HTR-8/SVneo (cell line): ENCODE data around the gene ARRDC5.
"Not testable (repeated sequence)": the region's sequence is repeated elsewhere in the genome, so short reads cannot be mapped to it uniquely, and the experiment has no call there.

Experiments used
- DNase-seq: peaks from one replicate; pipeline ENCODE4 v3.0.0; 2011; ENCODE audit warnings: low spot score, mixed read lengths; ENCODE audit not compliant: insufficient read length
- FAIRE-seq: peaks from 2 replicates; lab custom pipeline; 2011; peaks lifted over from hg19 to GRCh38; lab: Jason Lieb, UNC

Gene ARRDC5

DNA sequence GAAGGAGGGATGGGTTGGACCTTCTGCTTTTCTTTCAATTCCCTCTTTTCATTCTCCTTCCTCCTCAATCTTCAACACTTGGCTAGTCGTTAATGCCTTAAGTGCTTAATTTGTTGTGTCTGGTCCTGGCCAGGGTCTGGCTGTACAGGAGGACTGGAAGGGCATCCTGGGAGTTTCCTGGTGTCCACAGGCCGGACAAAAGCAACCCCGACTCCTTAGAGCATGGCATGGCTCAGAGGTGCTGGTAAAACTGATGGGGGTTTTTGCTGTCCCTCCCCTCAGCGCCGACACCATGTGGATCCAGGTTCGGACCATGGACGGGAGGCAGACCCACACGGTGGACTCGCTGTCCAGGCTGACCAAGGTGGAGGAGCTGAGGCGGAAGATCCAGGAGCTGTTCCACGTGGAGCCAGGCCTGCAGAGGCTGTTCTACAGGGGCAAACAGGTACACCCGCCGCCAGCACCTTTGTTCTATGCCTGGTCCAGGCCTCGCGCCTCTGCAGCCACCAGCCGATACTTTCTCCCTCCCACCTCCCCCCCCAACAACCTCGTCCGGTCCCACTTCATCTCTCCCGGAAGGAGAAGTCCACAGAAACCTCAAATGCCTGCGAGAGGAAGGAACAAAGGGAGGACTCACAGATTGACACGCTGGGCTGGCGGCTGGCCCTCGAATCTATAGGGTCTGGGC is 8.0 kb upstream of the ARRDC5 start:
- FAIRE-seq (peak; percentile 48), DNase-seq (no peak)

- peak; percentile 72 for FAIRE-seq
- peak; percentile 88 for DNase-seq
Measured at GRCh38 chr19:4909897-4910593, 7.3 kb upstream of the ARRDC5 start.

- DNase-seq (peak; percentile 47), FAIRE-seq (no peak)
Measured at GRCh38 chr19:4909156-4909896, 6.6 kb upstream of the ARRDC5 start, which contains the start of gene UHRF1. Gene UHRF1 (plus strand): TSS chr19:4909501. CDS start chr19:4910886, 1,385 bp downstream.

DNA sequence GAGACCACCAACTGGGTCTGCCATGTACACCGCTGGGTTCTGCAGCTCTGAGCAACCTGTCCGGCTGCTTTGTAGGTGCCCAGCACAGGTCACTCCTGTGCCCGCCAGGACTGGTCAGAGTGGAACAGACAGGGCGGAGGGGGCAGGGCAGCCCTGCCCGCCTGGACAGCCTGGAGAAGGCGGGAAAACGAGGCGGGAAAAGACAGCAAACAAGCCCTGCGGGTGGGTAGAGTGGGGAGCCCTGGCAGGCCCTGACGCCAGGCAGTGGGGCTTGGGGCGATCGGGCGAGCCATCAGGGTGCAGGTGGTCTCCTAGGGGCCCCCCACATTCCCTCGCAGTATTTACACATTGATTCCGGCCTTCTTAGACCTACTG is 6.1 kb upstream of the ARRDC5 start:
- DNase-seq (no peak), FAIRE-seq (no peak)

DNA sequence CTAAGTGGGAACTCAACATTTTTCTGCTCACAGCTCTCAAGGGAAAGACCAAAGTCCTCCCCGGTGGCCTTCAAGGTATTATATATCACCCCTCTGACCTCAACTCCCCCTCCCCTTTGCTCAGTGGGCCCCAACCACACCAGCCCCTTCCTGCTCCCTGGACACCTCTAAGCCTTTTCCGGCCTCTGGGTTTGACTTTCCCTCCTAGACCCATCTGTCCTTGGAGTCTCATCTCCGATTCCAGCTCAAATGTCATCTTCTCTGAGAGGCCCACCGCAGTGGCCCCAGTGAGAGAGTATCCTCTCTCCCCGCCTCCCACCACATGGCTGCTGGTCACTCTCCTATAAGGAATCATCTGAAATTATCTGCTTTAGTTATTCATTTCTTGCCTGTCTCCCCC is 5.7 kb upstream of the ARRDC5 start:
- no peak for DNase-seq
- no peak for FAIRE-seq

- DNase-seq (no peak), FAIRE-seq (no peak)
Measured at GRCh38 chr19:4906963-4907362, 4.3 kb upstream of the ARRDC5 start.

DNA sequence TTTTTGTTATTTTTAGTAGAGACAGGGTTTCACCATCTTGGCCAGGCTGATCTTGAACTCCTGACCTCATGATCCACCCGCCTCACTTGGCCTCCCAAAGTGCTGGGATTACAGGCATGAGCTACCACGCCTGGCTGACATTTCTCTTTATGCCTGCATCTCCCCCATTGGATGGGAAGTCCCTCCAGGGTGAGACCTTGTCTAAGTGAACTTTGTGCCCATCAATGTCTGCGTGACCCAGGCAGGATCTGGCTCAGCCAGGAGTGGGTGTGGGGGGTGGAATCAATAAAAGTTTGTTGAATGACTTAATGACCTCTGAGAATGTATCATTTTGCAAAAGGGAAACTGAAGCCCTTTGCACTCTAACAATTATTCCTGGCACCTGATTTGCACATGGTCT is 1.8 kb upstream of the ARRDC5 start:
- no peak for FAIRE-seq
- no peak for DNase-seq

DNA sequence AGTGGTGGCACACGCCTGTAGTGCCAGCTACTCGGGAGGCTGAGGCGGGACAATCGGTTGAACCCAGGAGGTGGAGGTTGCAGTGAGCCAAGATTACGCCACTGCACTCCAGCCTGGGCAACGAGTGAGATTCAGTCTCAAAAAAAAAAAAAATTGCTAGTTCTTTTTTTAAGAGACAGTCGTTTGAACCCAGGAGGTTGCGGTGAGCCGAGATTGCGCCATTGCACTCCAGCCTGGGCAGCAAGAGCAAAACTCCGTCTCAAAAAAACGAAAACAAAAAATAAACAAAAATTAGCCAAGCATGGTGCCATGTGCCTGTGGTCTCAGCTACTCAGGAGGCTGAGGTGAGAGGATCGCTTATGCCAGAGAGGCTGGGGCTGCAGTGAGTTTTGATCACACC is 1.8 kb downstream of the ARRDC5 start:
- DNase-seq, FAIRE-seq: not testable (repeated sequence)

- DNase-seq (no peak), FAIRE-seq (no peak)
Measured at GRCh38 chr19:4897146-4897545, 5.5 kb downstream of the ARRDC5 start.

- DNase-seq (no peak), FAIRE-seq (no peak)
Measured at GRCh38 chr19:4896372-4896771, 6.3 kb downstream of the ARRDC5 start.

GRCh38 chr19:4892962-4893361 is 9.7 kb downstream of the ARRDC5 start:
- FAIRE-seq, DNase-seq: not testable (repeated sequence)

GRCh38 chr19:4891066-4891465 is 11.6 kb downstream of the ARRDC5 start:
- DNase-seq (no peak), FAIRE-seq (peak; percentile 16)

GRCh38 chr19:4889034-4889815 is 13.5 kb downstream of the ARRDC5 start:
- peak; percentile 81 for DNase-seq
- FAIRE-seq = no peak

DNA sequence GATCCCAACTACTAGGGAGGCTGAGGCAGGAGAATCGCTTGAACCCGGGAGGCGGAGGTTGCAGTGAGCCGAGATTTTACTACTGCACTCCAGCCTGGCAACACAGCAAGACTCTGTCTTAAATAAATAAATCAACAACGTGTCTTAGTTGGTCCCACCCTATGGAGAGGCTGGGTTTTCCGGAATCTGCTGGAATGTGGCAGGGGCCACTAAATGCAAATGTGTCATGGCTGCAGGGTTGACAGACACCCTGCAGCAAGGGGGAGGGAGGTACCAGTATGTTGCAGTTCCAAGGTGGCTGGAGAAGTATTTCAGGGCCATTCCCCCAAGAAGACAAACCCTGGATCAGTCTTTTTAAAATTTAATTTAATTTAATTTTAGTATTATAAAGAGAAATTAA is 14.9 kb downstream of the ARRDC5 start:
- not testable (repeated sequence) for FAIRE-seq, DNase-seq

DNA sequence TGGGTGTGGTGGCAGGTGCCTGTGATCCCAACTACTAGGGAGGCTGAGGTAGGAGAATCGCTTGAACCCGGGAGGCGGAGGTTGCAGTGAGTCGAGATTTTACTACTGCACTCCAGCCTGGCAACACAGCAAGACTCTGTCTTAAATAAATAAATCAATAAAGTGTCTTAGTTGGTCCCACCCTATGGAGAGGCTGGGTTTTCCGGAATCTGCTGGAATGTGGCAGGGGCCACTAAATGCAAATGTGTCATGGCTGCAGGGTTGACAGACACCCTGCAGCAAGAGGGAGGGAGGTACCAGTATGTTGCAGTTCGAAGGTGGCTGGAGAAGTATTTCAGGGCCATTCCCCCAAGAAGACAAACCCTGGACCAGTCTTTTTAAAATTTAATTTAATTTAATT is 17.7 kb downstream of the ARRDC5 start:
- not testable (repeated sequence) for DNase-seq, FAIRE-seq

- not testable (repeated sequence) for FAIRE-seq, DNase-seq
Measured at GRCh38 chr19:4882874-4883273, 19.8 kb downstream of the ARRDC5 start.

DNA sequence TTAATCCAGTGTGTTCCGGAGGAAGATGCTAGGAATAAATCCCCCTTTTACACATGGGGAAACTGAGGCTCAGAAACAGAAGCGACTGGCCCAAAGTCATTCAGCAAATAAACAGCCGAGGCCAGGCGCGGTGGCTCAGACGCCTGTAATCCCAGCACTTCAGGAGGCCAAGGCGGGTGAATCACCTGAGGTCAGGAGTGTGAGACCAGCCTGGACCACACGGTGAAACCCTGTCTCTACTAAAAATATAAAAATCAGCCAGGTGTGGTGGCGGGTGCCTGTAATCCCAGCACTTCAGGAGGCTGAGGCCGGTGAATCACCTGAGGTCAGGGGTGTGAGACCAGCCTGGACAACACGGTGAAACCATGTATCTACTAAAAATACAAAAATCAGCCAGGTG is 23.7 kb downstream of the ARRDC5 start:
- no peak for FAIRE-seq
- DNase-seq = no peak

DNA sequence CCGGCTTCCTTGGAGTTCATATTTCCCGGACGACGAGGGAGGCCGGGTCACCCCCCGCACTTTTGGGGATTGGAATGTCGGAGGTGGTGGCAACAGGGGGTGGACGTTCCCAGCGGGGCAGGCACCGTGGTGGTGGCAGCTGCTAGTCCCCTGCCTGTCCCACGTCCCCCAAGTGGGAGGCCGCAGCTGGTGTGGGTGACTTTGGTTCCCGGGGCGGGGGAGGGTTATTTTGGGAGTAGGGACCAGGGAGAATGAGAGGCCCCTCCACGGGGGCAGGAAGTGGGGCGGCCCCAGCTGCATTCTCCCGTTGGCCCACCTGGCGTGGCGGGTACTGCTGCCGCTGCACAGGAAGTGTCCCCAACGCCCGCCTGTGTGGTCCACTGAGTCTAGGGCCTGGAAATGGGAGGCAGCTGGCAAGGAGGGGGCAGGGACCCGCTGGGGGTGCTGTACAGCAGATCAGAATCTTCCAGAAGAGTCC is 24.2 kb downstream of the ARRDC5 start:
- FAIRE-seq = no peak
- DNase-seq = no peak

DNA sequence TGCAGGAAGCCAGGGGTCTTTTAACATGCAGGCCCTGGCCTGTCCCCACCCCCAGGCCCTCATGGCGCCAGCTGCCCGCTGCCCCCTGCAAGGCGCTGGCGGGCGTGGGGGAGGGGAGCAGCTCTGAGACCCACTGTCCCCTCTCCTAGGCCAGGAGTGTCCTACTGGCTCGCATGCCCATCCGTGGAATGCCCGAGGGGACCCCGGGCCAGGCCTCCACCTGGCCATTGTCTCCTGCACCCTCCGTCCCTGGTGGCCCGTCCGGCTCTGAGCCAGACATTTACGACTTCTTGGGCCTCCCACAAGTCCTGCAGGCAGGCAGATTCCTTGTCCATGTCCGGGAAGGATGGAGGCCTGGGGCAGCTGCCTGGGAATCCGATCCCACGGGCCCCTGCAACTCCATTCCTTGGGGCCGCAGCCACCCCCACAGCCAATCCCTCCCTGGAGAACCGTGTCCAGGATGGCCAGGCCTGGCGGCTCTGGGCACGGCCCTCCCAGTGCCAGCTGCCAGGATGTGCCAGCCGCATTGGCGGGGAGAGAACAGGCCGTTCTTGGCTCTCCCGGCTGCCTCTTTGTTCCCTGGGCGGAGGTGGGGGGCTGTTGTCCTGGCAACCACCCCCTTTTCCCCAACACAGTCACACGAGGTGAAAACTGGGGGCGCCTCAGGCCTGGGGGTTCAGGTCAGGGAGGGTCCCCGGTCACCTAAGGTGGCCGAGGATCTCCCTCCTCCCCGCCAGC is 24.8 kb downstream of the ARRDC5 start:
- DNase-seq (no peak), FAIRE-seq (no peak)
